ENCODE results near the gene KLK15.

The KLK15 gene

GRCh38 chr19:50843205-50843604 lies 9.8 kb upstream of the KLK15 start:
- FAIRE-seq = no peak

- no peak for FAIRE-seq
Observed at GRCh38 chr19:50842130-50842529, 8.8 kb upstream of the KLK15 start.

GRCh38 chr19:50839712-50840655 lies 6.6 kb upstream of the KLK15 start:
- no peak for FAIRE-seq

- FAIRE-seq = no peak
Observed at GRCh38 chr19:50838239-50838638, 4.9 kb upstream of the KLK15 start.

- no peak for FAIRE-seq
Observed at GRCh38 chr19:50837300-50837699, 3.9 kb upstream of the KLK15 start.

- FAIRE-seq = no peak
Observed at GRCh38 chr19:50836543-50837195, 3.3 kb upstream of the KLK15 start.

- no peak for FAIRE-seq
Observed at GRCh38 chr19:50835785-50836542, 2.6 kb upstream of the KLK15 start.

GRCh38 chr19:50835103-50835784 lies 1.9 kb upstream of the KLK15 start:
- FAIRE-seq = no peak

- no peak for FAIRE-seq
Observed at GRCh38 chr19:50833802-50834167, 411 bp upstream of the KLK15 start.

GRCh38 chr19:50832666-50833065 lies 708 bp downstream of the KLK15 start:
- no peak for FAIRE-seq

GRCh38 chr19:50831026-50831396 lies 2.4 kb downstream of the KLK15 start:
- no peak for FAIRE-seq

- FAIRE-seq = no peak
Observed at GRCh38 chr19:50830266-50831025, 2.9 kb downstream of the KLK15 start.

- FAIRE-seq = no peak
Observed at GRCh38 chr19:50829801-50830200, 3.6 kb downstream of the KLK15 start.

- no peak for FAIRE-seq
Observed at GRCh38 chr19:50827476-50827875, 5.9 kb downstream of the KLK15 start.

GRCh38 chr19:50826492-50827240 lies 6.7 kb downstream of the KLK15 start:
- FAIRE-seq = no peak

- no peak for FAIRE-seq
Observed at GRCh38 chr19:50823389-50824042, 9.9 kb downstream of the KLK15 start, which contains the start of gene KLK1. KLK1 (minus strand) TSS chr19:50823787; CDS start chr19:50823748, 39 bp downstream.

- FAIRE-seq = no peak
Observed at GRCh38 chr19:50822661-50823208, 10.6 kb downstream of the KLK15 start.

GRCh38 chr19:50821622-50822021 lies 11.8 kb downstream of the KLK15 start:
- FAIRE-seq = no peak

GRCh38 chr19:50821248-50821612 lies 12.1 kb downstream of the KLK15 start:
- FAIRE-seq = no peak

GRCh38 chr19:50820549-50821247 lies 12.7 kb downstream of the KLK15 start:
- FAIRE-seq = no peak
